Testis (tissue), 2 donors: Measurements from ENCODE around the gene KIF26B.

Experiments used
- POLR2A ChIP-seq: fragments of 450-650 bp; IDR thresholded peaks from one replicate; pipeline ENCODE4 v1.6.1; 2017; ENCODE audit warnings: antibody characterized with exemption, mild to moderate bottlenecking, moderate library complexity
- TF ChIP-seq, protein P1 (sequence below), 3 experiments: fragments of 450-650 bp in 2 of 3; fragments of 200-600 bp in 1 of 3; sonication (generic) in 1 of 3; IDR thresholded peaks; one replicate each; pipeline ENCODE4 v1.5.1; 2016 to 2019; ENCODE audit warnings: antibody characterized with exemption in 3 of 3, mild to moderate bottlenecking in 2 of 3, moderate library complexity in 1 of 3

DNA sequence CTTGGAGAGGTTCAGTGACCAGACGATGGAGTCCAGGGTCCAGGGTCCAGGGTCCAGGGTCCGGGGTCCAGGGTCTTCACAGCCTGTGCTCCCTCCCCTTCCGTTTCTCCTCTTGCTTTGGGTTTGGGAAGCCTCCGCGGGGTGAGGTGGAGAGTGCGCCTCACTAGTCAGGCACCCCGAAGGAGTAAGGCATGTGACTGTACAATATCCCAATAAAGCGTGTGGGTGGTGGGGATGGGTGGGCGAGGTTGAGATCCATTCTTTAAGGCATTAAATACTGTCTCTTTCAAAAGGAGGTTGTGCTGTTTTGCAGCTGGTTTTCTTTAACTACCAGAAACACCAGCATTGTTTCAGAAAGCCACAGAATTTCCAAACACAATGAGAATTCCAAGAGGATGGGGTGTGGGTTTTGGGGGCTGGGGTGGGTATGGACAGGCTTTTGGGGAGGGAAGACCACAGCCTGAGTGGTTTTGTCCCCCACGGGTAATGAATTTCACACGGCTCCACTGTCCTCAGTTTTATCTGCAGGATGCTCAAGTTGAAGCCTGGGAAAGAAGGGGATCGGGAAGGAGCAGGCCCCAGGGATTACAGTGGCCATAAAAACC lies 65.7 kb downstream of the KIF26B start:
- no peak for TF ChIP-seq POLR2A
- TF ChIP-seq, protein P1, sequence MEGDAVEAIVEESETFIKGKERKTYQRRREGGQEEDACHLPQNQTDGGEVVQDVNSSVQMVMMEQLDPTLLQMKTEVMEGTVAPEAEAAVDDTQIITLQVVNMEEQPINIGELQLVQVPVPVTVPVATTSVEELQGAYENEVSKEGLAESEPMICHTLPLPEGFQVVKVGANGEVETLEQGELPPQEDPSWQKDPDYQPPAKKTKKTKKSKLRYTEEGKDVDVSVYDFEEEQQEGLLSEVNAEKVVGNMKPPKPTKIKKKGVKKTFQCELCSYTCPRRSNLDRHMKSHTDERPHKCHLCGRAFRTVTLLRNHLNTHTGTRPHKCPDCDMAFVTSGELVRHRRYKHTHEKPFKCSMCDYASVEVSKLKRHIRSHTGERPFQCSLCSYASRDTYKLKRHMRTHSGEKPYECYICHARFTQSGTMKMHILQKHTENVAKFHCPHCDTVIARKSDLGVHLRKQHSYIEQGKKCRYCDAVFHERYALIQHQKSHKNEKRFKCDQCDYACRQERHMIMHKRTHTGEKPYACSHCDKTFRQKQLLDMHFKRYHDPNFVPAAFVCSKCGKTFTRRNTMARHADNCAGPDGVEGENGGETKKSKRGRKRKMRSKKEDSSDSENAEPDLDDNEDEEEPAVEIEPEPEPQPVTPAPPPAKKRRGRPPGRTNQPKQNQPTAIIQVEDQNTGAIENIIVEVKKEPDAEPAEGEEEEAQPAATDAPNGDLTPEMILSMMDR (IDR thresholded peaks at IDR 0.05), result no peak
